Lung (tissue), 10 donors: ENCODE results near the gene KIR2DL3. TPM values are rescaled to one million over a fixed set of nuclear protein-coding genes. Genes with fewer than 3 reads are reported as not detected.
"Not testable (repeated sequence)": the region's sequence is repeated elsewhere in the genome, so short reads cannot be mapped to it uniquely, and the experiment has no call there.

ENCODE experiments used
- ATAC-seq: fragments of 200-7000 bp; cut with Tn5 transposase; one replicate; pipeline ENCODE4 v1.9.1; 2020; ENCODE audit warnings: moderate number of reproducible peaks; ENCODE audit not compliant: insufficient read depth, low FRiP score
- DNase-seq, 3 donors: peaks; one replicate each; pipeline ENCODE4 v3.0.0-alpha.2; 2013 to 2017
- H3K27ac ChIP-seq, 2 donors: one replicate each; pipeline ENCODE4 v1.5.1; 2013; ENCODE audit warnings: mild to moderate bottlenecking in 2 of 2, moderate library complexity in 2 of 2, control low read depth in 1 of 2, inconsistent platforms in 1 of 2, low read depth in 1 of 2, low read length in 1 of 2
- H3K27me3 ChIP-seq, 3 donors: one replicate each; pipeline ENCODE4 v1.5.1; 2013; ENCODE audit warnings: low read length in 2 of 3; ENCODE audit not compliant: control insufficient read depth in 3 of 3, insufficient read depth in 3 of 3
- H3K36me3 ChIP-seq, 4 donors: one replicate each; pipeline ENCODE4 v1.5.1; 2013; ENCODE audit warnings: low read length in 4 of 4, mild to moderate bottlenecking in 1 of 4, moderate library complexity in 1 of 4; ENCODE audit not compliant: control insufficient read depth in 4 of 4, insufficient read depth in 4 of 4
- H3K4me1 ChIP-seq, 5 donors: one replicate each; pipeline ENCODE4 v1.5.1; 2013; ENCODE audit warnings: low read length in 5 of 5, mild to moderate bottlenecking in 2 of 5, moderate library complexity in 1 of 5; ENCODE audit not compliant: control insufficient read depth in 5 of 5, insufficient read depth in 5 of 5
- H3K4me3 ChIP-seq: one replicate; pipeline ENCODE4 v1.5.1; 2013; ENCODE audit warnings: mild to moderate bottlenecking, control low read depth, moderate library complexity
- H3K9ac ChIP-seq, 2 donors: one replicate each; pipeline ENCODE4 v1.5.1; 2013; ENCODE audit warnings: low read length in 2 of 2, control low read depth in 1 of 2; ENCODE audit not compliant: insufficient read depth in 1 of 2
- H3K9me3 ChIP-seq, 4 donors: one replicate each; pipeline ENCODE4 v1.5.1; 2013; ENCODE audit warnings: low read length in 3 of 4, mild to moderate bottlenecking in 1 of 4, moderate library complexity in 1 of 4; ENCODE audit not compliant: control insufficient read depth in 4 of 4, insufficient read depth in 3 of 4
- WGBS, 2 donors: extraction: QIAGEN DNeasy Blood & Tissue Kit; methylation state at CpG; one replicate each; pipeline ENCODE4 v1.1.7; 2013; 5-methylcytosine and 5-hydroxymethylcytosine counted together
- polyA plus RNA-seq, 2 donors: library from polyadenylated mRNA; stranded (reverse); fragments of 200-250 nt; gene quantifications; one replicate each; pipeline ENCODE4 v1.2.1, GENCODE V29; 2013
- total RNA-seq, 2 donors: library from RNA; depleted of rRNA in 1 of 2; stranded (reverse); fragments of >200 nt in 1 of 2; gene quantifications; one replicate each; pipeline ENCODE4 v1.2.1, GENCODE V29; 2014 to 2021
- donor health status: Bipolar disorder and iron deficiency.
- donor health status: healthy.
- donor health status: DM: yes; HTN: yes; CAD: no.

Gene KIR2DL3
- total and polyA plus RNA-seq, 4 donors = 0.11 to 0.15 (median 0.14) TPM; not detected in 1

DNA sequence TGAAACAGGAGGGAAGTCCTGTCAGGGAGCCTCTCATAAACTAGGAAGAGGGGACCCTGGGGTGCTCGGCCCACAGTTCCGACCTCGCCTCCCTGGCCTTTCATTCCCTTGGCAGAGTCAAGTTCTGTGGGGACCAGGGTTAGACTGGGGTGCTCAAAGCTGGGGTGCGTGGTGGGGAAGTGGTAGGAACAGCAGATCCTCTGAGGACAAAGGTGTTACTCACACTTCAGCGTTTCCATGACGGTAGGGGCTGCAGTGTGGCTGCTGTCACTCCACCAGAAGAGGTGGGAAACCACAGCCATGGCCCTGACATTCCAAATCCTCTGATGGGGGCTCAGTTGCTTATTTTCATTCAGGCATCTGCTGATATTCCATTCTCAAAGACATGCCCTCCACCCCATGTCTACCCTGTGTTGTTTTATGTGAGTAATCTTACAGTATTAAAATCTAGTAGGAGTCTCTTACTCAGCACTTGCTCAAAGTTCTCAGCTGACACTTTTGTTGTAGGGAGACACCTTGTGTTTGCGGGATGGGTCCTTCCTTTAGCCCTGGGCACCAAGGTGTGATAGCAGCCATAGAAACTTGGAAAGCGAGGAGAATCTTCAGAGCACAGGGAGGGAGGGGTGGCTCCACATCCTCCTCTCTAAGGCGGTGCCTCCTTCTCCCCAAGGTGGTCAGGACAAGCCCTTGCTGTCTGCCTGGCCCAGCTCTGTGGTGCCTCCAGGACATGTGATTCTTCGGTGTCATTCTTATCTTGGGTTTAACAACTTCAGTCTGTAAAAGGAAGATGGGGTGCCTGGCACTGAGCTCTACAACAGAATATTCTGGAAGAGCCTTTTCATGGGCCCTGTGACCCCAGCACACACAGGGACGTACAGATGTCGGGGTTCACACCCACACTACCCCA, 18.1 kb downstream of the KIR2DL3 start:
- H3K4me1 ChIP-seq, H3K27me3 ChIP-seq, H3K9ac ChIP-seq, H3K36me3 ChIP-seq, DNase-seq, H3K27ac ChIP-seq, ATAC-seq, H3K4me3 ChIP-seq, H3K9me3 ChIP-seq: not testable (repeated sequence)
- WGBS, 2 donors = 83 to 84% methylated on average over 11 of the region's 12 CpGs

DNA sequence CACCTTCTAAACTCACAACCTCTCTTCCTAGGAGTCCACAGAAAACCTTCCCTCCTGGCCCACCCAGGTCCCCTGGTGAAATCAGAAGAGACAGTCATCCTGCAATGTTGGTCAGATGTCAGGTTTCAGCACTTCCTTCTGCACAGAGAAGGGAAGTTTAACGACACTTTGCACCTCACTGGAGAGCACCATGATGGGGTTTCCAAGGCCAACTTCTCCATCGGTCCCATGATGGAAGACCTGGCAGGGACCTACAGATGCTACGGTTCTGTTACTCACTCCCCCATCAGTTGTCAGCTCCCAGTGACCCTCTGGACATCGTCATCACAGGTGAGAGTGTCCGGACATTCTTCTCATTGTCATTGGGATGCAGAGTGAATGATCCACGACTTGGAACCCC, 20.3 kb downstream of the KIR2DL3 start:
- not testable (repeated sequence) for H3K9me3 ChIP-seq, DNase-seq, H3K4me1 ChIP-seq, ATAC-seq, H3K9ac ChIP-seq, H3K27ac ChIP-seq, H3K36me3 ChIP-seq, H3K4me3 ChIP-seq, H3K27me3 ChIP-seq
- 47 to 58% methylated on average over 6 of the region's 6 CpGs for WGBS, 2 donors

DNA sequence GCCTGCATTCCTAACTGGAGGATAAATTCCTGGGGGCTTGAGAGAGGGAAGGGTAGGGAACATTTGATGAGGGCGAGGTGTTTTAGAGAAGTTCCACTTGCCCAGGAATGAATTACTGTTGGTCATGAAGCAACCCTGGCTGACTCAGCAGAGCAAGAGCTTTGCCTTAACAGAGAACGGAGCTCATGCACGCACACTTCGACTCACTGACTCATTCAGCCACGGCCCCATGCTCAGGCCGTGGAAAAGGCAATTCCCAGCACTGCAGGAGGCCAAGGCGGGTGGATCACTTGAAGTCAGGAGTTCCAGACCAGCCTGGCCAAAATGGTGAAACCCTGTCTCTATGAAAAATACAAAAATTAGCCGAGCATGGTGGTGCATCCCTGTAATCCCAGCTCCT, 25.9 kb downstream of the KIR2DL3 start:
- not testable (repeated sequence) for ATAC-seq, H3K27ac ChIP-seq, H3K36me3 ChIP-seq, H3K27me3 ChIP-seq, H3K9me3 ChIP-seq, H3K4me1 ChIP-seq, H3K9ac ChIP-seq, H3K4me3 ChIP-seq, DNase-seq
- WGBS, 2 donors = 32 to 54% methylated on average over 8 of the region's 8 CpGs

DNA sequence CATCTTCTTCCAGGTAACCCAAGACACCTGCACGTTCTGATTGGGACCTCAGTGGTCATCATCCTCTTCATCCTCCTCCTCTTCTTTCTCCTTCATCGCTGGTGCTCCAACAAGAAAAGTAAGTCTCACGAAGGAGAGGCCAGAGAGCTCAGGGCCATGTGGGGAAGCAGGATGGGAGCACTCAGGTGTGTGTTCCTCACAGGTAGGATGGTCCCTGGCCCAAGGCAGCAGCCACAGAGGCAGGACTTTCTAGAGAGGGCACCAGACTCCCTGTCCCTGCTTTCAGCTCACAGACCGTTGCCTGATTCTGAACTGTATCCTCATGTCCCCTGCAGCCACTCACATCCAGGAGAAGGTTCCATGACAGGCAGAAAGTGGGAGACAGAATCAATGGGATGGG, 28.2 kb downstream of the KIR2DL3 start:
- not testable (repeated sequence) for H3K27ac ChIP-seq, H3K9ac ChIP-seq, ATAC-seq, H3K4me3 ChIP-seq, H3K4me1 ChIP-seq, H3K27me3 ChIP-seq, H3K36me3 ChIP-seq, H3K9me3 ChIP-seq, DNase-seq
- 78 to 91% methylated on average over 4 of the region's 4 CpGs for WGBS, 2 donors

DNA sequence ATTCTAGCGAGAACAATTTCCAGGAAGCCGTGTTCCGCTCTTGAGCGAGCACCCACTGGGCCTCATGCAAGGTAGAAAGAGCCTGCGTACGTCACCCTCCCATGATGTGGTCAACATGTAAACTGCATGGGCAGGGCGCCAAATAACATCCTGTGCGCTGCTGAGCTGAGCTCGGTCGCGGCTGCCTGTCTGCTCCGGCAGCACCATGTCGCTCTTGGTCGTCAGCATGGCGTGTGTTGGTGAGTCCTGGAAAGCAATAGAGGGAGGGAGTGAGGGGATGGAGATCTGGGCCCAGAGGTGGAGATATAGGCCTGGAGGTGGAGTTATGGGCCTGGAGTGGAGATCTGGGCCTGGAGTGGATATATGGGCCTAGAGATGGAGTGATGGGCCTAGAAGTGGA, 31.3 kb downstream of the KIR2DL3 start, which contains the start of gene KIR2DL1:
KIR2DL1 (plus strand) TSS at position 148 of the 400 bp plus-strand sequence; CDS start at position 206, 58 bp downstream.
- not testable (repeated sequence) for H3K4me1 ChIP-seq, ATAC-seq, H3K27me3 ChIP-seq, DNase-seq, H3K9me3 ChIP-seq, H3K9ac ChIP-seq, H3K4me3 ChIP-seq, H3K27ac ChIP-seq, H3K36me3 ChIP-seq
- WGBS, 2 donors = 92 to 94% methylated on average over 14 to 15 of the region's 15 CpGs

DNA sequence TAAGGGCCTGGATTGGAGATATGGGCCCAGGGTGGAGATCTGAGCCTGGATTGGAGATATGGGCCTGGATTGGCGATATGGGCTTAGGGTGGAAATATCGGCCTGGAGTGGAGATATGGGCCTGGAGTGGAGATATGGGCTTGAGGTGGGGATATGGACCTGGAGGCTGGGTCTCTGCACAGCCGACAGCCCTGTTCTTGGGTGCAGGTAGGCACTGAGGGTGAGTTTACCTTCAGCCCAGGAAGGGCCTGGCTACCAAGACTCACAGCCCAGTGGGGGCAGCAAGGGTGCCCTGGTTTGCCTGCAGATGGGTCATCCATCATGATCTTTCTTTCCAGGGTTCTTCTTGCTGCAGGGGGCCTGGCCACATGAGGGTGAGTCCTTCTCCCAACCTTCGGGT, 32.2 kb downstream of the KIR2DL3 start:
- not testable (repeated sequence) for ATAC-seq, H3K36me3 ChIP-seq, H3K4me1 ChIP-seq, H3K27ac ChIP-seq, DNase-seq, H3K4me3 ChIP-seq, H3K9ac ChIP-seq, H3K9me3 ChIP-seq, H3K27me3 ChIP-seq
- 86 to 89% methylated on average over 3 to 4 of the region's 4 CpGs for WGBS, 2 donors

DNA sequence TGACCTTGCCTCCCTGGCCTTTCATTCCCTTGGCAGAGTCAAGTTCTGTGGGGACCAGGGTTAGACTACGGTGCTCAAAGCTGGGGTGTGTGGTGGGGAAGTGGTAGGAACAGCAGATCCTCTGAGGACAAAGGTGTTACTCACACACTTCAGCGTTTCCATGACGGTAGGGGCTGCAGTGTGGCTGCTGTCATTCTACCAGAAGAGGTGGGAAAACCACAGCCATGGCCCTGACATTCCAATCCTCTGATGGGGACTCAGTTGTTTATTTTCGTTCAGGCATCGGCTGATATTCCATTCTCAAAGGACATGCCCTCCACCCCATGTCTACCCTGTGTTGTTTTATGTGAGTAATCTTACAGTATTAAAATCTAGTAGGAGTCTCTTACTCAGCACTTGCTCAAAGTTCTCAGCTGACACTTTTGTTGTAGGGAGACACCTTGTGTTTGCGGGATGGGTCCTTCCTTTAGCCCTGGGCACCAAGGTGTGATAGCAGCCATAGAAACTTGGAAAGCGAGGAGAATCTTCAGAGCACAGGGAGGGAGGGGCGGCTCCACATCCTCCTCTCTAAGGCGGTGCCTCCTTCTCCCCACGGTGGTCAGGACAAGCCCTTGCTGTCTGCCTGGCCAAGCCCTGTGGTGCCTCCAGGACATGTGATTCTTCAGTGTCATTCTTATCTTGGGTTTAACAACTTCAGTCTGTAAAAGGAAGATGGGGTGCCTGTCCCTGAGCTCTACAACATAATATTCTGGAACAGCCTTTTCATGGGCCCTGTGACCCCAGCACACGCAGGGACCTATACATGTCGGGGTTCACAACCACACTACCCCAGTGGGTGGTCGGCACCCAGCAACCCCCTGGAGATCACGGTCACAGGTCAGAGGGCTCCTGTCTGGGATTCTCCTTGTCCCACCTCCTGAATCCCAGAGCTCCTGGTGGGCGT, 33.0 kb downstream of the KIR2DL3 start:
- H3K27me3 ChIP-seq, H3K4me3 ChIP-seq, DNase-seq, H3K36me3 ChIP-seq, H3K9me3 ChIP-seq, H3K9ac ChIP-seq, ATAC-seq, H3K27ac ChIP-seq, H3K4me1 ChIP-seq: not testable (repeated sequence)
- 80 to 85% methylated on average over 10 to 14 of the region's 15 CpGs for WGBS, 2 donors

DNA sequence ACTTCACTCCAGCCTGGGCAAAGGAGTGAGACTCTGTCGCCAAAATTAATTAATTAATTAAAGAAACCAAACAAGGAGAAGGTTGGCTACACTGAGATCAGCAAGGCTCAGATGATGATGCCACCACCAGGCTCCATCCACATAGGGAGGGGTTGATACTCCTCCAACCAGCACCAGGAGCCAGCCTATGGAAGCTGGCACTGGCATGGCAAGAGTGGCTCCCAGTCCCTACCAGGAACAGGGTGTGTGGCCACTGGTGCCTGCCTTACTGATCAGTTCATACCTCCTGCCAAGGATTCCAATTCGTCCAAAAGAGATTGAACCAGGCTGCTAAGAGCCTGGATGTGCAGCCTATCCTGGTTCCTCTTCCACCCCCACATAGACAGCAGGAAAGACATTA, 34.4 kb downstream of the KIR2DL3 start:
- not testable (repeated sequence) for H3K9ac ChIP-seq
- WGBS, 2 donors = 48 to 52% methylated on average over 2 of the region's 2 CpGs

More for the DNA sequence above, 34.4 kb downstream of the KIR2DL3 start:
- not testable (repeated sequence) for ATAC-seq, H3K27ac ChIP-seq, H3K36me3 ChIP-seq, H3K27me3 ChIP-seq, H3K4me1 ChIP-seq, H3K4me3 ChIP-seq, H3K9me3 ChIP-seq, DNase-seq
